Prostate gland (tissue), 2 donors: ENCODE measurements around the gene GSG1L.

Experiments
- POLR2A ChIP-seq: fragments of 450-650 bp; IDR thresholded peaks from one replicate; pipeline ENCODE4 v1.6.1; 2016; ENCODE audit warnings: antibody characterized with exemption, mild to moderate bottlenecking
- TF ChIP-seq, protein P1 (sequence below), 4 experiments: fragments of 200-600 bp in 2 of 4; fragments of 450-650 bp in 2 of 4; sonication (generic) in 2 of 4; IDR thresholded peaks; 1 replicate in 3 of 4; 2 replicates in 1 of 4; pipeline ENCODE4 v1.5.1; 2016 to 2019; ENCODE audit warnings: antibody characterized with exemption in 4 of 4, mild to moderate bottlenecking in 2 of 4, moderate library complexity in 2 of 4

GRCh38 chr16:27756206-27756970, 307.1 kb downstream of the GSG1L start:
- TF ChIP-seq, protein P1, sequence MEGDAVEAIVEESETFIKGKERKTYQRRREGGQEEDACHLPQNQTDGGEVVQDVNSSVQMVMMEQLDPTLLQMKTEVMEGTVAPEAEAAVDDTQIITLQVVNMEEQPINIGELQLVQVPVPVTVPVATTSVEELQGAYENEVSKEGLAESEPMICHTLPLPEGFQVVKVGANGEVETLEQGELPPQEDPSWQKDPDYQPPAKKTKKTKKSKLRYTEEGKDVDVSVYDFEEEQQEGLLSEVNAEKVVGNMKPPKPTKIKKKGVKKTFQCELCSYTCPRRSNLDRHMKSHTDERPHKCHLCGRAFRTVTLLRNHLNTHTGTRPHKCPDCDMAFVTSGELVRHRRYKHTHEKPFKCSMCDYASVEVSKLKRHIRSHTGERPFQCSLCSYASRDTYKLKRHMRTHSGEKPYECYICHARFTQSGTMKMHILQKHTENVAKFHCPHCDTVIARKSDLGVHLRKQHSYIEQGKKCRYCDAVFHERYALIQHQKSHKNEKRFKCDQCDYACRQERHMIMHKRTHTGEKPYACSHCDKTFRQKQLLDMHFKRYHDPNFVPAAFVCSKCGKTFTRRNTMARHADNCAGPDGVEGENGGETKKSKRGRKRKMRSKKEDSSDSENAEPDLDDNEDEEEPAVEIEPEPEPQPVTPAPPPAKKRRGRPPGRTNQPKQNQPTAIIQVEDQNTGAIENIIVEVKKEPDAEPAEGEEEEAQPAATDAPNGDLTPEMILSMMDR (IDR thresholded peaks at IDR 0.05) = no peak
- no peak for TF ChIP-seq POLR2A
